Measurements from ENCODE around the gene MXRA7.

GRCh38 chr17:76683011-76683755, 27.6 kb downstream of the MXRA7 start:
- no peak for TF ChIP-seq CTCF (IDR thresholded peaks at IDR 0.05)
- TF ChIP-seq POLR2A (IDR thresholded peaks at IDR 0.05), result no peak
